ENCODE data around the gene S100A14. TPM values are rescaled to one million over a fixed set of nuclear protein-coding genes. Genes with fewer than 3 reads are reported as not detected.

The S100A14 gene
- polyA plus RNA-seq, 1 experiment: not detected

DNA sequence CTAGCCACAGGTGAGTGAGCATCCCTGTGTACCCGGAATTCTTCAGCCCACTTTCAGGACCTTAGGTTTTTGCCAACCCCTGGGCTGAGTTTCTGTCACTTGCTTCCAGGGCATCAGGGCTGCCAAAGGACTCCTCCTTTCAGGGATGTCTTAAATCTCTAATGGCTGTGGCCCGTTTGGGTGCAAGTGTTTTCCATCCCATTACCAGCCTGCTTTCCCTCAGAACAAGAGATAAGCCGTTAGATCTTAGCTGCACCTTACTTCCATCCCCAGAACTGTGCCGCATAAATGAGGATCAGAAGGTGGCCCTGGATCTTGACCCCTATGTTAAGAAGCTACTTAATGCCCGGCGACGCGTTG is 43.0 kb upstream of the S100A14 start:
- no peak for DNase-seq (ENCODE audit: low read depth)
- H3K36me3 ChIP-seq (ENCODE audit: control insufficient read depth, insufficient read depth, low read length): peaks cover 11% of the 10 kb centered on the region
- TF ChIP-seq, protein P1, sequence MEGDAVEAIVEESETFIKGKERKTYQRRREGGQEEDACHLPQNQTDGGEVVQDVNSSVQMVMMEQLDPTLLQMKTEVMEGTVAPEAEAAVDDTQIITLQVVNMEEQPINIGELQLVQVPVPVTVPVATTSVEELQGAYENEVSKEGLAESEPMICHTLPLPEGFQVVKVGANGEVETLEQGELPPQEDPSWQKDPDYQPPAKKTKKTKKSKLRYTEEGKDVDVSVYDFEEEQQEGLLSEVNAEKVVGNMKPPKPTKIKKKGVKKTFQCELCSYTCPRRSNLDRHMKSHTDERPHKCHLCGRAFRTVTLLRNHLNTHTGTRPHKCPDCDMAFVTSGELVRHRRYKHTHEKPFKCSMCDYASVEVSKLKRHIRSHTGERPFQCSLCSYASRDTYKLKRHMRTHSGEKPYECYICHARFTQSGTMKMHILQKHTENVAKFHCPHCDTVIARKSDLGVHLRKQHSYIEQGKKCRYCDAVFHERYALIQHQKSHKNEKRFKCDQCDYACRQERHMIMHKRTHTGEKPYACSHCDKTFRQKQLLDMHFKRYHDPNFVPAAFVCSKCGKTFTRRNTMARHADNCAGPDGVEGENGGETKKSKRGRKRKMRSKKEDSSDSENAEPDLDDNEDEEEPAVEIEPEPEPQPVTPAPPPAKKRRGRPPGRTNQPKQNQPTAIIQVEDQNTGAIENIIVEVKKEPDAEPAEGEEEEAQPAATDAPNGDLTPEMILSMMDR (IDR thresholded peaks at IDR 0.05; ENCODE audit: insufficient read depth, low read depth, low read length): no peak
- CTCF ChIA-PET: interaction anchor here (1.0 kb wide), 1 partner anchor 18 kb away, joined by 3 read pairs; no protein-coding TSS in a partner anchor
- POLR2A ChIA-PET: no interaction called here
- H3K27me3 ChIP-seq (ENCODE audit: control insufficient read depth, insufficient read depth, low read length): no peaks in the 10 kb centered on the region
- H3K4me3 ChIP-seq (ENCODE audit: low read depth, low read length): peak overlapping the region; percentile 85

DNA sequence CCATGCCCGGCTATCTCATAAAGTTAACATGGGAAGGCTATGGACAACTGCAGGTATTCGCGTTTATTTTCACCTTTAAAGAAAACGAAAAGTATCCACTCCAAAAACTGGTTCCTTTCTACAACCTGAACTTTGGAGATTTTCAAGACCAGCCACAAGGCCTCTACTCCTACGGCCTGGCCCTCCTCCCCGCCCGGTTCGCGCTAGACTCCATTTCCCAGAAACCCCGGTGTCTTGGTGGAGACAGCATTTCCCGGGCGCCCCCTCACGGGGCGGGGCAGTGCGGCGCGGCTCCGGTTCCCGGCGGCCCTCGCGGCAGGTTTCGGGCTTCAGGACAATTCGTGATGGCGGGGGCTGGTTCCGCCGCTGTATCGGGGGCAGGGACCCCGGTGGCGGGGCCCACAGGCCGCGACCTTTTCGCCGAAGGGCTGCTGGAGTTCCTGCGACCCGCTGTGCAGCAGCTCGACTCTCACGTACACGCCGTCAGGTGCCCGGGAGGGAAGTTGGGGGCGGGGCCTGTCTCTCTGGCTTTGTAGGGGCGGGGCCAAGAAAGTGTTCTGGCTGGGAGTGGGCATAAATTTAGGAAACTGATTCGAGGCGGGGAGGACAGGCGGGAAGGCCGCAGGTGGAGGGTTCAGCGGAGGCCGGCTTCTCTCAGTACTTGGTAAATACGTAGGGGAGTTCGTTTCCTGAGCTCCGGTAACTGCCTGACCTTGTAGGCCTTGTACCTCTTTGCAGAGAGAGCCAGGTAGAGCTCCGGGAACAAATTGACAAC is 42.5 kb upstream of the S100A14 start, which contains the start of gene SNAPIN:
TSS of gene SNAPIN (plus strand) at position 304 of the 775 bp plus-strand sequence. CDS start at position 345, 41 bp downstream.
- Histone ChIP-seq H3K4me3 (ENCODE audit: low read depth, low read length) (peak within 1 kb of the TSS; percentile 85), H3K36me3 (ENCODE audit: control insufficient read depth, insufficient read depth, low read length) (peaks cover 11% of the 10 kb centered on the region), H3K27me3 (ENCODE audit: control insufficient read depth, insufficient read depth, low read length) (no peaks in the 10 kb centered on the region)
- ChIA-PET POLR2A (no interaction called here), CTCF (interaction anchor here (1.0 to 1.3 kb wide), 2 partner anchors 13 to 19 kb away, joined by 3 read pairs; no protein-coding TSS in a partner anchor)
- no peak for DNase-seq (ENCODE audit: low read depth)
- TF ChIP-seq, protein P1 (IDR thresholded peaks at IDR 0.05; ENCODE audit: insufficient read depth, low read depth, low read length): peak; percentile 26

DNA sequence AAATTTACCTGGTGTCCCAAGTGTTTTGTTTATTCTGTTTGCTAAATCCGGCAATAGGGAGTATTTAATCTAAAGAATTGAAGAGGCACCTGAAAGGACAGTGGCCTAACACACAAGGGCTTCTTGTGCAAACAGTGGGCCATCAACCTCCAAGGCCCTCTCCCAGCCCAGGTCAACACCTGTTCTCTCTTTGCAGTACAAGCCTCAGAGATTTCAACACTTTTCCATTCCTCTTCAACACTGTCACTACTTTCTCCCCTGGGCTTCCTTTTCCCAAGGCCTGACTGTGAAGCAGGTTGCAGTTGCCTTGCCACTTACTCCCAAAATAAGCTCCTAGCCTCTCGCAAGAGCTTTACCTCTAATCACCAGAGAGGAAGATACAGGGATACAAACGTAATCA is 39.2 kb upstream of the S100A14 start:
- ChIA-PET CTCF (interaction anchor here (2.2 kb wide), 1 partner anchor 28 kb away, joined by 8 read pairs; the partner anchor contains the start of gene S100A13), POLR2A (no interaction called here)
- Histone ChIP-seq H3K4me3 (ENCODE audit: low read depth, low read length) (no peak overlapping the region), H3K27me3 (ENCODE audit: control insufficient read depth, insufficient read depth, low read length) (no peaks in the 10 kb centered on the region), H3K36me3 (ENCODE audit: control insufficient read depth, insufficient read depth, low read length) (no peaks in the 10 kb centered on the region)
- DNase-seq (ENCODE audit: low read depth): no peak
- TF ChIP-seq, protein P1 (IDR thresholded peaks at IDR 0.05; ENCODE audit: insufficient read depth, low read depth, low read length): no peak

DNA sequence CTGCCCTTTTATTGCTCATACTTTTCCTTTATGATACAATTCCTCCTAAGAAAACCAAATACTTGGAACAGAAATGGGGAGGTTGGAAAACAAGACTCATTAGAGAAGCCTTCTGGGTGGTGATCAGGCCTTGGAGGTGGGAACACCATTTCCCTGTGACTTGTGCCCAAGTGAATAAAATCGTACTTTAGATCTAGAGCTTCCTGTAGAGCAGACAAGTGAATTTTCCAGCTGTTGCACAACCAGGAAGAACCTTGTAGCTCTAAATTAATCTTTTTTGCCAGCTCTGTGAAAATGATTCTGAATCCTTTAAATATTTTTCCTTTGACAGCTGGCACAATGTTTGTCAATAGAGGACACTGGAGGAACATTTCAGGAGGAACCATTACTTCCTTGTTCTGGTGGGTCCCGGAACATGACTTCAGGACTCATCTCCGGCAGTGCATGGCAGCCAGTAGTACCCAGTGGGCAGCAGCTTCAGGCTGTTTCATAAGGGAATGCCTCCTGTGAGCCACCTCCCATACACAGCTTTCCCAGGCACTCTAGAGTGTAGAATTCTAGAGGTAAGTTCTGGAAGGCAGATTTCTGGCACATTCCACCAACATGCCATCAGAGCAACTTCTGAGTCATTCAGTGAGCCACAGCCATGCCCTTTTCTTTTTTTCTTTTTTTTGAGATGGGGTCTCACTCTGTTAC is 36.8 kb upstream of the S100A14 start:
- CTCF ChIA-PET: interaction anchor here (0.9 to 1.3 kb wide), 2 partner anchors 13 to 81 kb away, joined by 3 to 5 read pairs; no protein-coding TSS in a partner anchor
- POLR2A ChIA-PET: no interaction called here
- Histone ChIP-seq H3K36me3 (ENCODE audit: control insufficient read depth, insufficient read depth, low read length) (no peaks in the 10 kb centered on the region), H3K4me3 (ENCODE audit: low read depth, low read length) (no peak overlapping the region), H3K27me3 (ENCODE audit: control insufficient read depth, insufficient read depth, low read length) (no peaks in the 10 kb centered on the region)
- TF ChIP-seq, protein P1 (IDR thresholded peaks at IDR 0.05; ENCODE audit: insufficient read depth, low read depth, low read length): no peak
- no peak for DNase-seq (ENCODE audit: low read depth)

GRCh38 chr1:153651771-153652170 is 35.6 kb upstream of the S100A14 start:
- Histone ChIP-seq H3K4me3 (ENCODE audit: low read depth, low read length) (no peak overlapping the region), H3K27me3 (ENCODE audit: control insufficient read depth, insufficient read depth, low read length) (no peaks in the 10 kb centered on the region), H3K36me3 (ENCODE audit: control insufficient read depth, insufficient read depth, low read length) (peaks cover 2% of the 10 kb centered on the region)
- ChIA-PET CTCF (interaction anchor here (0.9 to 1.7 kb wide), 6 partner anchors 12 to 140 kb away, joined by 3 to 5 read pairs (median 4); partner anchors contain the start of gene S100A13), POLR2A (no interaction called here)
- TF ChIP-seq, protein P1 (IDR thresholded peaks at IDR 0.05; ENCODE audit: insufficient read depth, low read depth, low read length): no peak
- no peak for DNase-seq (ENCODE audit: low read depth)

All from BJ (cell line).